Tibial artery (tissue), 4 donors: ENCODE results near the gene FGGY.
"Not testable (repeated sequence)": the region's sequence is repeated elsewhere in the genome, so short reads cannot be mapped to it uniquely, and the experiment has no call there.

Experiments used
- DNase-seq, 2 donors: peaks; one replicate each; pipeline ENCODE4 v3.0.0-alpha.2; 2019
- H3K27ac ChIP-seq, 2 donors: fragments of 200-600 bp; sonication (generic) in 1 of 2; 1 replicate in 1 of 2; 2 replicates in 1 of 2; pipeline ENCODE4 v1.5.1; 2018 to 2019; ENCODE audit warnings: mild to moderate bottlenecking in 1 of 2
- H3K27me3 ChIP-seq, 2 donors: fragments of 200-600 bp; sonication (generic) in 1 of 2; one replicate each; pipeline versions ENCODE4 v1.5.1 to v1.6.0; 2016 to 2019
- H3K36me3 ChIP-seq, 3 donors: fragments of 200-600 bp; sonication (generic) in 2 of 3; one replicate each; pipeline ENCODE4 v1.5.1; 2016 to 2019; ENCODE audit warnings: mild to moderate bottlenecking in 2 of 3
- H3K4me1 ChIP-seq, 4 donors: fragments of 200-600 bp; sonication (generic) in 2 of 4; 1 replicate in 3 of 4; 2 replicates in 1 of 4; pipeline ENCODE4 v1.5.1; 2016 to 2019
- H3K4me3 ChIP-seq, 2 donors: fragments of 200-600 bp; sonication (generic) in 1 of 2; 1 replicate in 1 of 2; 2 replicates in 1 of 2; pipeline ENCODE4 v1.5.1; 2018 to 2019; ENCODE audit warnings: mild to moderate bottlenecking in 2 of 2
- H3K9me3 ChIP-seq, 3 donors: fragments of 200-600 bp; sonication (generic) in 1 of 3; one replicate each; pipeline ENCODE4 v1.5.1; 2016 to 2019
- intact Hi-C: fragments of 100-400 bp; cut with DNase I; formaldehyde crosslinking; loops from one replicate; pipeline ENCODE4 v1.15.0; 2023; ENCODE audit warnings: low total_unique reads
- TF ChIP-seq, protein P1 (sequence below), 2 experiments: fragments of 200-600 bp in 1 of 2; fragments of 450-650 bp in 1 of 2; IDR thresholded peaks; one replicate each; pipeline ENCODE4 v1.5.1; 2017 to 2019; ENCODE audit warnings: antibody characterized with exemption in 2 of 2, mild to moderate bottlenecking in 1 of 2, moderate library complexity in 1 of 2

The FGGY gene, protein sequence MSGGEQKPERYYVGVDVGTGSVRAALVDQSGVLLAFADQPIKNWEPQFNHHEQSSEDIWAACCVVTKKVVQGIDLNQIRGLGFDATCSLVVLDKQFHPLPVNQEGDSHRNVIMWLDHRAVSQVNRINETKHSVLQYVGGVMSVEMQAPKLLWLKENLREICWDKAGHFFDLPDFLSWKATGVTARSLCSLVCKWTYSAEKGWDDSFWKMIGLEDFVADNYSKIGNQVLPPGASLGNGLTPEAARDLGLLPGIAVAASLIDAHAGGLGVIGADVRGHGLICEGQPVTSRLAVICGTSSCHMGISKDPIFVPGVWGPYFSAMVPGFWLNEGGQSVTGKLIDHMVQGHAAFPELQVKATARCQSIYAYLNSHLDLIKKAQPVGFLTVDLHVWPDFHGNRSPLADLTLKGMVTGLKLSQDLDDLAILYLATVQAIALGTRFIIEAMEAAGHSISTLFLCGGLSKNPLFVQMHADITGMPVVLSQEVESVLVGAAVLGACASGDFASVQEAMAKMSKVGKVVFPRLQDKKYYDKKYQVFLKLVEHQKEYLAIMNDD

DNA sequence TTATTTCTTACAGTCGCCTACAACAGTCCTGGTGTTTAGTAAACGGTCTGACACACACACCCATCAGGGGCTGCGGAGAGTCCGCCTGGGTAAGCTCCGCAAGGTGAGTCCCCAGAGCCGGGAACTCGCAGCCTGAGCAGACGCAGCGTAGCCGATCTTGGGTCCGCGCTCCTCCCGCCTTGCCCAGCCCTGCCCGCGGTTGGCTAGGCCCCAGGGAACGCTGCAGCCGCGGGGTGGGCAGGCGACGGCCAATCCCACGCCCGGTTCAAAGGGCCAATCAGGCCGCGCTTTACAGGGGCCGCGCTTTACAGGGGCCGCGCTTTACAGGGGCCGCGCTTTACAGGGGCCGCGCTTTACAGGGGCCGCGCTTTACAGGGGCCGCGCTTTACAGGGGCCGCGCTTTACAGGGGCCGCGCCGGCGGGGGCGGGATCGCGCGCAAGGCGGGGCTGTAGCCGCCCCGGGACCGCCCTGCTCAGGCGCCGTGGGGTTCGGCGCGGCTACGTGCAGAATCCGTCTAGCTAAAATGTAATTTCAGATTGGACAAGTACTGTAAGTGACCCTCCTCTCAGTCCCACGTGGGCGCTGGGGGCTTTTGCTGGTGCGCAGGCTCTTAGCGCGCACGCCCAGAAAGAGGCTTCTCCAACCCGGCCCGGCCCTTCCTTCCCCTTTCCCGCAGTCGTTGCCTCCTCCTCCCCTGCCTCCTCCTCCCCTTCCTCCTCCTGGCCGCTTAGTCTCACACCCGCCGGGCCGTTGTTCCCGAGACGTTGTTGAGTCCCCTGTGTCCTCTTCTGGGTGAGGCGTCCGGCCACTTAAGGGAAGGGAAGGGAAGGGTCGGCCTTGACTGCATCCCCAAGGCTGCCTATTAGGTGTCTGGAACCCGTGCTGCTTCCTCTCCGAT, at the start of gene FGGY:
Gene FGGY, plus strand, starts transcription at position 737 of the 899 bp plus-strand sequence. CDS start 24,456 bp downstream, outside the sequence.
- TF ChIP-seq, protein P1, sequence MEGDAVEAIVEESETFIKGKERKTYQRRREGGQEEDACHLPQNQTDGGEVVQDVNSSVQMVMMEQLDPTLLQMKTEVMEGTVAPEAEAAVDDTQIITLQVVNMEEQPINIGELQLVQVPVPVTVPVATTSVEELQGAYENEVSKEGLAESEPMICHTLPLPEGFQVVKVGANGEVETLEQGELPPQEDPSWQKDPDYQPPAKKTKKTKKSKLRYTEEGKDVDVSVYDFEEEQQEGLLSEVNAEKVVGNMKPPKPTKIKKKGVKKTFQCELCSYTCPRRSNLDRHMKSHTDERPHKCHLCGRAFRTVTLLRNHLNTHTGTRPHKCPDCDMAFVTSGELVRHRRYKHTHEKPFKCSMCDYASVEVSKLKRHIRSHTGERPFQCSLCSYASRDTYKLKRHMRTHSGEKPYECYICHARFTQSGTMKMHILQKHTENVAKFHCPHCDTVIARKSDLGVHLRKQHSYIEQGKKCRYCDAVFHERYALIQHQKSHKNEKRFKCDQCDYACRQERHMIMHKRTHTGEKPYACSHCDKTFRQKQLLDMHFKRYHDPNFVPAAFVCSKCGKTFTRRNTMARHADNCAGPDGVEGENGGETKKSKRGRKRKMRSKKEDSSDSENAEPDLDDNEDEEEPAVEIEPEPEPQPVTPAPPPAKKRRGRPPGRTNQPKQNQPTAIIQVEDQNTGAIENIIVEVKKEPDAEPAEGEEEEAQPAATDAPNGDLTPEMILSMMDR (IDR thresholded peaks at IDR 0.05) = no peak
- peak within 1 kb of the TSS; percentile 53 to 59 for H3K4me3 ChIP-seq
- peak within 1 kb of the TSS; percentile 94 to 95 for H3K27ac ChIP-seq
- H3K27me3 ChIP-seq = no peaks in the 10 kb centered on the region
- DNase-seq = peak; percentile 99
- H3K9me3 ChIP-seq = no peaks in the 10 kb centered on the region
- H3K36me3 ChIP-seq = no peaks in the 10 kb centered on the region
- H3K4me1 ChIP-seq = peaks cover 0 to 26% (median 19%) of the 10 kb centered on the region in 4 donors
- intact Hi-C loops = loop anchor here (5.0 kb wide), 2 partner anchors 324 to 514 kb away; partner anchors contain the start of gene JUN

DNA sequence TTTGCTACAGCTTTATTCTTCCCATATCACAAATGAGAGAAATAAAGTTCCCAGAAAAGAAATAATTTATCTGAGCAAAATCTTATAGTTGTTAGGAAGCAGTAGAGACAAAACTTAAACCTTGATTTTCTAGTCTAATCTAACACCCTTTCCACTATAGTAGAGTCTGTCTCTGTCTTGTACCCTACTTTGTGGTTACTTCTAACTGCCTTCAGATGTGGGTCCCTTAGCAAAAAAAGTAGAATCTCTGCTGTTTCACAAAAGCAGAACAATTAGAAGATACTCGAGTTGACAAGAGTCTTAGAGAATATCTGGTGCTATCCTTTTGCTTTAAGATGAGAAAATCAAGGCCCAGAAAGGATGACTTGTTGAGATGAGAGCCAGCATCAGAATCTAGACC, 48.1 kb upstream of the FGGY start:
- intact Hi-C loops = no loop called here
- Histone ChIP-seq H3K9me3 (no peaks in the 10 kb centered on the region), H3K36me3 (no peaks in the 10 kb centered on the region), H3K4me3 (no peak overlapping the region), H3K27ac (no peak overlapping the region), H3K27me3 (no peaks in the 10 kb centered on the region), H3K4me1 (peaks cover 0 to 11% (median 3%) of the 10 kb centered on the region in 4 donors)
- DNase-seq = no peak
- TF ChIP-seq, protein P1 (IDR thresholded peaks at IDR 0.05) = no peak

DNA sequence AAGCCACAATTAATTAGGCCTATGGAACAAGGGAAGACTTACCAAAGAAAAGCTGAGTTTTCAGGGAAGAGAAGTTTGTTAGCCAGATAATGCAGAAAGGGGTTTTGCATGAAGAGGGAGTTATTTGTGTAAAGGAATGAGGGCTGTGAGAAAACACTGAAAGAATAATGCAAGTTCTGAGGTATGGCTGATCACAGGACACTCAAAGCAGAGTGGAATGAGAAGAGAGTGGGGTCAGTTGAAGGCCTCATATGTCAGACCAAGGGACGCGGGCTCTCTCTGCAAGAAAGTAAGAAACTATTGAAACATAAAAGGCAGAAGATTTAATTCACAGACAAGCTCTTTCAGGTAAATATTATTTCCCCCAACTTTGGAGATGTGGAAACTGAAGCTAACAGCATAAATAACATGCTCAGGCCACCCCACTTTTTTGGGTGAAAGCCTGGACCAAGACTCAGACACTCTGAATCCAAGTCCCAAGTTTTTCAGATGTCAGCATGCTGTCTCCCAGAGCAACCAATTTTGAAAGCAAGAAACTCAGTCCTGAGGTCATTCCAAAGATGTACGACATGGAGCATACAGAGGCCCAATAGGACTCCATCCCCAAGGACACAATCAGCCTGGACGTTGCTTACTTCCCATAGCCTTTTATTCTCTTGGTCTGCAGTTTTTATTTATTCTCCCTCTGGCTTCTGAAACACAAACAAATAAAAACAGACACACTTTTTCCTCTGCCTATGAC, 47.3 kb upstream of the FGGY start:
- intact Hi-C loops = no loop called here
- TF ChIP-seq, protein P1 (IDR thresholded peaks at IDR 0.05) = no peak
- peaks cover 0 to 11% (median 3%) of the 10 kb centered on the region in 4 donors for H3K4me1 ChIP-seq
- H3K4me3 ChIP-seq = no peak overlapping the region
- no peaks in the 10 kb centered on the region for H3K27me3 ChIP-seq
- H3K36me3 ChIP-seq = no peaks in the 10 kb centered on the region
- peak in 1 of 2 donors; percentile 24 for DNase-seq
- peak overlapping the region in 1 of 2 donors; percentile 33 for H3K27ac ChIP-seq
- no peaks in the 10 kb centered on the region for H3K9me3 ChIP-seq

DNA sequence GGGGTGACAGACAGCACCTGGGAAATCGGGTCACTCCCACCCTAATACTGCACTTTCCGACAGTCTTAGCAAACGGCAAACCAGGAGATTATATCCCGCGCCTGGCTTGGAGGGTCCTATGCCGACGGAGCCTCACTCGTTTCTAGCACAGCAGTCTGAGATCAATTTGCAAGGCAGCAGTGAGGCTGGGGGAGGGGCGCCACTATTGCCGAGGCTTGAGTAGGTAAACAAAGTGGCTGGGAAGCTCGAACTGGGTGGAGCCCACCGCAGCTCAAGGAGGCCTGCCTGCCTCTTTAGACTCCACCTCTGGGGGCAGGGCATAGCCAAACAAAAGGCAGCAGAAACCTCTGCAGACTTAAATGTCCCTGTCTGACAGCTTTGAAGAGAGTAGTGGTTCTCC, 45.8 kb upstream of the FGGY start:
- DNase-seq, H3K9me3 ChIP-seq, intact Hi-C loops, H3K36me3 ChIP-seq, H3K27ac ChIP-seq, H3K27me3 ChIP-seq, H3K4me3 ChIP-seq: not testable (repeated sequence)
- peaks cover 0 to 11% (median 3%) of the 10 kb centered on the region in 4 donors for H3K4me1 ChIP-seq

DNA sequence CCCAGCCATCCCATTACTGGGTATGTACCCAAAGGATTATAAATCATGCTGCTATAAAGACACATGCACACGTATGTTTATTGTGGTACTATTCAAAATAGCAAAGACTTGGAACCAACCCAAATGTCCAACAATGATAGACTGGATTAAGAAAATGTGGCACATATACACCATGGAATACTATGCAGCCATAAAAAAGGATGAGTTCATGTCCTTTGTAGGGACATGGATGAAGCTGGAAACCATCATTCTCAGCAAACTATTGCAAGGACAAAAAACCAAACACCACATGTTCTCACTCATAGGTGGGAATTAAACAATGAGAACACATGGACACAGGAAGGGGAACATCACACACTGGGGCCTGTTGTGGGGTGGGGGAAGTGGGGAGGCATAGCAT, 40.5 kb upstream of the FGGY start:
- H3K27ac ChIP-seq, intact Hi-C loops, H3K4me3 ChIP-seq, H3K27me3 ChIP-seq, H3K36me3 ChIP-seq, H3K9me3 ChIP-seq, DNase-seq: not testable (repeated sequence)
- H3K4me1 ChIP-seq = peaks cover 0 to 14% (median 12%) of the 10 kb centered on the region in 4 donors
